ENCODE data around the gene CTPS1. TPM values are rescaled to one million over a fixed set of nuclear protein-coding genes. Genes with fewer than 3 reads are reported as not detected.

Gene CTPS1
- total RNA-seq, 1 donor from 2014 or later = 43.0 TPM

GRCh38 chr1:40976952-40977690, 2.4 kb upstream of the CTPS1 start:
- no peak overlapping the region for H3K4me3 Mint-ChIP-seq
- CTCF ChIA-PET = no interaction called here
- POLR2A ChIA-PET = no interaction called here

GRCh38 chr1:40977716-40978115, 1.8 kb upstream of the CTPS1 start:
- peak overlapping the region; percentile 8 for H3K4me3 Mint-ChIP-seq
- ChIA-PET CTCF (no interaction called here), POLR2A (no interaction called here)
- no peaks in the 10 kb centered on the region for H3K27me3 Mint-ChIP-seq
- ATAC-seq (ENCODE audit: low read depth) = no peak
- intact Hi-C loops (cut with micrococcal nuclease) = no loop called here
- no peaks in the 10 kb centered on the region for H3K9me3 Mint-ChIP-seq
- TF ChIP-seq CTCF (IDR thresholded peaks at IDR 0.05) = no peak
- peaks cover 19% of the 10 kb centered on the region for H3K4me1 Mint-ChIP-seq
- DNase-seq = no peak
- H3K36me3 Mint-ChIP-seq (ENCODE audit: low read depth) = peaks cover 10% of the 10 kb centered on the region
- no peak overlapping the region for H3K27ac Mint-ChIP-seq

More at GRCh38 chr1:40976952-40977690, 2.4 kb upstream of the CTPS1 start:
- no peak for TF ChIP-seq CTCF (IDR thresholded peaks at IDR 0.05)
- no peak overlapping the region for H3K27ac Mint-ChIP-seq
- DNase-seq (no peak), ATAC-seq (ENCODE audit: low read depth) (no peak)
- intact Hi-C loops (cut with micrococcal nuclease) = no loop called here
- peaks cover 5% of the 10 kb centered on the region for H3K36me3 Mint-ChIP-seq (ENCODE audit: low read depth)
- no peaks in the 10 kb centered on the region for H3K27me3 Mint-ChIP-seq
- H3K9me3 Mint-ChIP-seq = no peaks in the 10 kb centered on the region
- H3K4me1 Mint-ChIP-seq = peaks cover 16% of the 10 kb centered on the region

GRCh38 chr1:40978886-40979240, 633 bp upstream of the CTPS1 start:
- CTCF ChIA-PET = no interaction called here
- H3K4me3 Mint-ChIP-seq = peak overlapping the region; percentile 87
- no peaks in the 10 kb centered on the region for H3K9me3 Mint-ChIP-seq
- peak overlapping the region; percentile 89 for H3K27ac Mint-ChIP-seq
- no peak for TF ChIP-seq CTCF (IDR thresholded peaks at IDR 0.05)
- intact Hi-C loops (cut with micrococcal nuclease) = loop anchor here (1.0 kb wide), 3 partner anchors 24 to 288 kb away; partner anchors contain the start of genes CITED4 and NFYC
- ATAC-seq (ENCODE audit: low read depth) = no peak
- no peak for DNase-seq
- no peaks in the 10 kb centered on the region for H3K27me3 Mint-ChIP-seq
- POLR2A ChIA-PET = interaction anchor here (0.9 to 1.6 kb wide), 3 partner anchors 14 to 529 kb away, joined by 3 to 9 read pairs (median 4); partner anchors contain the start of genes NFYC and ZFP69B
- peaks cover 17% of the 10 kb centered on the region for H3K36me3 Mint-ChIP-seq (ENCODE audit: low read depth)
- H3K4me1 Mint-ChIP-seq = peaks cover 19% of the 10 kb centered on the region

DNA sequence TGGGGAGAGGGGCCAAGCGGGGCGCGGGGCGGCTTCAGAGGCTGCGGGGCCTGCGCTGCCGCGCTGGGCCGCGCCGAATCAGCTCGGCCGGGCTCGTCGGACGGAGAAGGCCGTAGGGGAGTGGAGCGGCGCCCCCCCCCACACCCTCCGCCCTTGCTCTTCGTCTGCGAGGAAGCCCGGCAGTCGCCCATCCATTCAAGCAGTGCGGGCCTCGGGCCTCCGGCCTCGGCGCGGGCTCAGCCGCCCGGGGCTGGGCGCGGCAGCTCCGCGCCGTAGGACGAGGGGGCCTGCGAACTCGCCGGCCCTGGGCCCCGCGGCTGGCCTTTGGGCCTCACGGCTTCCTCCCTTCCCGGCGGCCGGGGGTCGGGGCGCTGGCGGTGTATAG, 564 bp downstream of the CTPS1 start:
- POLR2A ChIA-PET = interaction anchor here (0.6 to 1.8 kb wide), 11 partner anchors 17 to 1482 kb away, joined by 3 to 16 read pairs (median 4); partner anchors contain the start of genes CITED4, NFYC, PPCS and ZNF684
- intact Hi-C loops (cut with micrococcal nuclease) = no loop called here
- Mint-ChIP-seq H3K36me3 (ENCODE audit: low read depth) (peaks cover 29% of the 10 kb centered on the region), H3K4me1 (peaks cover 19% of the 10 kb centered on the region), H3K4me3 (peak overlapping the region; percentile 94), H3K9me3 (no peaks in the 10 kb centered on the region), H3K27ac (peak overlapping the region; percentile 92), H3K27me3 (no peaks in the 10 kb centered on the region)
- CTCF ChIA-PET = interaction anchor here (1.1 kb wide), 1 partner anchor 23 kb away, joined by 4 read pairs; no protein-coding TSS in a partner anchor
- TF ChIP-seq CTCF (IDR thresholded peaks at IDR 0.05) = no peak
- DNase-seq = no peak
- peak; percentile 26 for ATAC-seq (ENCODE audit: low read depth)

DNA sequence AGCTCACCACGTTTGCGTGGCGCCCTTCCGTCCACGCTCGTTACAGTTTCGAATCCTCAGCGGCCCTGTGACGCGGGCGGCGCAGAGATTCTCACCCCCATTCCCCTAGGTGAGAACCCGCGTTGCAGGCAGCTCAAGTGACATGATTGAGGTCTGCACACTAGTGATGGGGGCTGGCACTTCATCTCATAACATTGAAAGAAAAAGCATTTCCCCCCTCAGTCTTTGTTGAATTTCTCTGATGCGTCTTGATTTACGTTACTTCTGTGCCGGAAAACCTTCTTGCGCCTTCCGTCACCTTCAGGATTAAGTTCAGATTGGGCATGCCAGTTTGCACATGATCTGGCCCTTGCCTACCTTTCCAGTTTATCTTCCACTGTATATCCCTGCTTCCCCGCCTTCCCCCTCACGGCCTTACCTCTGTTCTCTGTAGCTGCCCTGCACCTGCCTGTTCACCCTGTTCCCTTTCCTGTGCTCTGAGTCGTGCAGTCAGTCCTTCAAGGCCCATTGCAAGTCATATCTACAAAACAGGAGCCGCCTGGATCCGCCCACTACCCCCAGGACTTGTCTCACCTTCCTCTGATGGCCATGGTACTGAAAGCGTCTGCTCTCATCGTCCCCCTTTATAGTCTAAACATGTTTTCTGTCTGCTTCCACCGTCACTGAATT, 1.1 kb downstream of the CTPS1 start:
- CTCF ChIA-PET = interaction anchor here (1.1 kb wide), 1 partner anchor 23 kb away, joined by 4 read pairs; no protein-coding TSS in a partner anchor
- intact Hi-C loops (cut with micrococcal nuclease) = no loop called here
- TF ChIP-seq CTCF (IDR thresholded peaks at IDR 0.05) = no peak
- Mint-ChIP-seq H3K27ac (peak overlapping the region; percentile 92), H3K4me1 (peaks cover 19% of the 10 kb centered on the region), H3K9me3 (no peaks in the 10 kb centered on the region), H3K27me3 (no peaks in the 10 kb centered on the region), H3K4me3 (peak overlapping the region; percentile 94), H3K36me3 (ENCODE audit: low read depth) (peaks cover 34% of the 10 kb centered on the region)
- no peak for ATAC-seq (ENCODE audit: low read depth)
- DNase-seq = no peak
- POLR2A ChIA-PET = interaction anchor here (0.8 to 1.8 kb wide), 6 partner anchors 16 to 1476 kb away, joined by 3 to 16 read pairs (median 4); partner anchors contain the start of genes NFYC, PPCS and ZNF684

Measured in activated B cell treated with CpG ODN at 0.5 μM for 24 hours (primary cell).